Measurements from ENCODE around the gene SSTR1. TPM values are rescaled to one million over a fixed set of nuclear protein-coding genes. Genes with fewer than 3 reads are reported as not detected.

The SSTR1 gene
- total RNA-seq, 2 donors from 2014 or later: not detected

- Mint-ChIP-seq H3K36me3 (peaks cover 0 to 4% of the 10 kb centered on the region in 2 donors), H3K9me3 (no peaks in the 10 kb centered on the region), H3K27ac (no peak overlapping the region)
- DNase-seq (ENCODE audit: low spot score in 2 of 2): peak in 1 of 2 donors; percentile 10
- ATAC-seq: no peak
These were observed 47.1 kb downstream of the SSTR1 start for GRCh38 chr14:38254571-38255407.

GRCh38 chr14:38255408-38255672, 47.6 kb downstream of the SSTR1 start:
- Mint-ChIP-seq H3K36me3 (peaks cover 0 to 4% of the 10 kb centered on the region in 2 donors), H3K9me3 (no peaks in the 10 kb centered on the region), H3K27ac (no peak overlapping the region)
- ATAC-seq: peak; percentile 9 to 73
- peak in 1 of 2 donors; percentile 8 for DNase-seq (ENCODE audit: low spot score in 2 of 2)

- ATAC-seq (peak; percentile 65 to 83), DNase-seq (ENCODE audit: low spot score in 2 of 2) (peak in 1 of 2 donors; percentile 17)
- no peak within 1 kb of the TSS for H3K27ac Mint-ChIP-seq
- no peaks in the 10 kb centered on the region for H3K9me3 Mint-ChIP-seq
- H3K36me3 Mint-ChIP-seq: peaks cover 0 to 4% of the 10 kb centered on the region in 2 donors
These were observed 48.2 kb downstream of the SSTR1 start, which contains the start of gene CLEC14A for GRCh38 chr14:38255673-38256532. Gene CLEC14A, minus strand, starts transcription at chr14:38256093. Its CDS starts 71 bp downstream, at chr14:38256022.

- H3K36me3 Mint-ChIP-seq: peaks cover 0 to 4% of the 10 kb centered on the region in 2 donors
- ATAC-seq: peak in 1 of 2 donors; percentile 14
These were observed 48.8 kb downstream of the SSTR1 start for GRCh38 chr14:38256533-38256840.

GRCh38 chr14:38257507-38257906, 49.8 kb downstream of the SSTR1 start:
- ATAC-seq: no peak
- Mint-ChIP-seq H3K36me3 (peaks cover 0 to 4% of the 10 kb centered on the region in 2 donors), H3K27ac (no peak overlapping the region), H3K9me3 (no peaks in the 10 kb centered on the region)
- DNase-seq (ENCODE audit: low spot score in 2 of 2): no peak

More at GRCh38 chr14:38256533-38256840, 48.8 kb downstream of the SSTR1 start:
- no peaks in the 10 kb centered on the region for H3K9me3 Mint-ChIP-seq
- H3K27ac Mint-ChIP-seq: no peak overlapping the region
- no peak for DNase-seq (ENCODE audit: low spot score in 2 of 2)

- H3K36me3 Mint-ChIP-seq: peaks cover 7 to 9% of the 10 kb centered on the region in 2 donors
- no peak overlapping the region for H3K27ac Mint-ChIP-seq
- DNase-seq (ENCODE audit: low spot score in 2 of 2) (no peak), ATAC-seq (peak in 1 of 2 donors; percentile 30)
- H3K9me3 Mint-ChIP-seq: peaks cover 8 to 11% of the 10 kb centered on the region in 2 donors
These were observed 53.9 kb downstream of the SSTR1 start for GRCh38 chr14:38261620-38262019.

Other genes starting within 250 kb of the SSTR1 start
- gene CLEC14A, start 48.2 kb downstream of the SSTR1 start, total RNA-seq: not detected

Data from activated naive CD4-positive, alpha-beta T cell treated with anti-CD3 and anti-CD28 coated beads, Interleukin-2, amount 50 U/mL, for 72 hours (primary cell).